GM23338 (cell line): ENCODE measurements around the gene EVX1. TPM values are rescaled to one million over a fixed set of nuclear protein-coding genes. Genes with fewer than 3 reads are reported as not detected.

Source experiments
- ATAC-seq: fragments of 200-7000 bp; cut with Tn5 transposase; 3 replicates; pipeline ENCODE4 v1.9.1; 2020
- DNase-seq: peaks from one replicate; pipeline ENCODE4 v3.0.0-alpha.2; 2015; ENCODE audit warnings: low spot score
- H2AFZ ChIP-seq: fragments of 200-600 bp; sonication (generic); 2 replicates; pipeline ENCODE4 v1.8.0; 2016; ENCODE audit warnings: antibody characterized with exemption, mild to moderate bottlenecking, moderate library complexity
- H3F3A ChIP-seq: fragments of 200-600 bp; sonication (generic); replicated peaks from 2 replicates; pipeline ENCODE4 v1.8.0; 2017; ENCODE audit warnings: antibody characterized with exemption, mixed run types, low read depth
- H3K27ac ChIP-seq: fragments of 200-600 bp; sonication (generic); 2 replicates; pipeline ENCODE4 v1.6.1; 2016; ENCODE audit warnings: low read depth
- H3K27me3 ChIP-seq: fragments of 200-600 bp; sonication (generic); 2 replicates; pipeline ENCODE4 v1.8.0; 2016; ENCODE audit warnings: mild to moderate bottlenecking, mixed run types, moderate library complexity; ENCODE audit not compliant: insufficient read depth
- H3K36me3 ChIP-seq: fragments of 200-600 bp; sonication (generic); 2 replicates; pipeline ENCODE4 v1.8.0; 2016; ENCODE audit warnings: mild to moderate bottlenecking; ENCODE audit not compliant: insufficient read depth
- H3K4me1 ChIP-seq: fragments of 200-600 bp; sonication (generic); 2 replicates; pipeline ENCODE4 v1.8.0; 2016; ENCODE audit warnings: mild to moderate bottlenecking, moderate library complexity; ENCODE audit not compliant: insufficient read depth
- H3K4me2 ChIP-seq: fragments of 200-600 bp; sonication (generic); 2 replicates; pipeline ENCODE4 v1.7.1; 2017; ENCODE audit warnings: mixed run types
- H3K4me3 ChIP-seq: fragments of 200-600 bp; sonication (generic); 2 replicates; pipeline ENCODE4 v1.6.1; 2016; ENCODE audit warnings: mixed run types
- H3K79me2 ChIP-seq: fragments of 200-600 bp; sonication (generic); replicated peaks from 2 replicates; pipeline ENCODE4 v1.8.0; 2017; ENCODE audit warnings: mild to moderate bottlenecking; ENCODE audit not compliant: insufficient read depth
- H3K9me2 ChIP-seq: fragments of 200-600 bp; sonication (generic); 2 replicates; pipeline ENCODE4 v1.8.0; 2017; ENCODE audit not compliant: insufficient read depth
- H4K20me1 ChIP-seq: fragments of 200-600 bp; sonication (generic); replicated peaks from 2 replicates; pipeline ENCODE4 v1.8.0; 2017; ENCODE audit warnings: mild to moderate bottlenecking; ENCODE audit not compliant: insufficient read depth
- H3K27ac Mint-ChIP-seq: 2 replicates; pipeline ENCODE4 v1.8.0; 2020; ENCODE audit warnings: inconsistent platforms, mild to moderate bottlenecking, moderate library complexity, mixed read lengths
- H3K27me3 Mint-ChIP-seq: 3 replicates; pipeline ENCODE4 v1.8.0; 2022; ENCODE audit warnings: low read depth, mild to moderate bottlenecking, moderate library complexity, mixed read lengths, inconsistent platforms; ENCODE audit not compliant: insufficient read depth, poor library complexity
- H3K36me3 Mint-ChIP-seq: 3 replicates; pipeline ENCODE4 v1.8.0; 2021; ENCODE audit warnings: low read depth, mild to moderate bottlenecking, inconsistent platforms, moderate library complexity, mixed read lengths
- H3K4me1 Mint-ChIP-seq: 3 replicates; pipeline ENCODE4 v1.8.0; 2020; ENCODE audit warnings: mild to moderate bottlenecking, inconsistent platforms, mixed read lengths
- H3K4me3 Mint-ChIP-seq: 3 replicates; pipeline ENCODE4 v1.8.0; 2021; ENCODE audit warnings: moderate library complexity, mild to moderate bottlenecking, inconsistent platforms, mixed read lengths
- H3K9me3 Mint-ChIP-seq: 3 replicates; pipeline ENCODE4 v1.8.0; 2020; ENCODE audit warnings: moderate library complexity, mild to moderate bottlenecking, inconsistent platforms, mixed read lengths
- CTCF ChIP-seq, 2 experiments: fragments of 200-600 bp in 1 of 2; sonication (generic) in 1 of 2; conservative IDR thresholded peaks; 2 replicates each; pipeline versions ENCODE4 v1.5.1 to v1.6.1; 2016 to 2017; ENCODE audit warnings: antibody characterized with exemption in 2 of 2, low read depth in 2 of 2, mild to moderate bottlenecking in 2 of 2, moderate library complexity in 1 of 2
- EZH2 ChIP-seq: fragments of 200-600 bp; sonication (generic); IDR thresholded peaks from one replicate; pipeline ENCODE4 v1.8.0; 2017; ENCODE audit warnings: antibody characterized with exemption, mild to moderate bottlenecking, low read depth; ENCODE audit not compliant: unreplicated experiment
- NANOG ChIP-seq: IDR thresholded peaks from 2 replicates; pipeline ENCODE4 v1.6.1; 2016; ENCODE audit warnings: antibody characterized with exemption, borderline replicate concordance
- REST ChIP-seq: IDR thresholded peaks from one replicate; pipeline ENCODE4 v1.6.1; 2018; ENCODE audit warnings: antibody characterized with exemption; ENCODE audit not compliant: unreplicated experiment
- ZNF114 ChIP-seq: fragments of 250-450 bp; sonication (Bioruptor Pico); IDR thresholded peaks from 2 replicates; pipeline ENCODE4 v1.5.0; 2020; ENCODE audit warnings: mild to moderate bottlenecking, moderate library complexity
- ZNF331 ChIP-seq: fragments of 250-450 bp; sonication (Bioruptor Pico); IDR thresholded peaks from 2 replicates; pipeline ENCODE4 v1.5.0; 2020; ENCODE audit warnings: low read depth, mild to moderate bottlenecking, moderate library complexity
- polyA plus RNA-seq: library from polyadenylated mRNA; unstranded; fragments of >200 nt; fragmentation: Nextera tagmentation; extraction: Ambion mirVana; gene quantifications from 2 replicates; pipeline ENCODE4 v1.2.1, GENCODE V29; 2016
- total RNA-seq: library from RNA; depleted of rRNA; stranded (reverse); fragments of >200 nt; shearing (Covaris generic); gene quantifications from 2 replicates; pipeline ENCODE4 v1.2.3, GENCODE V29; 2014
- TF ChIP-seq, protein P1 (sequence below): IDR thresholded peaks from 2 replicates; pipeline ENCODE4 v1.6.1; 2016; ENCODE audit warnings: antibody characterized with exemption

EVX1 gene
- total and polyA plus RNA-seq, 2 experiments from 2014 or later, result not detected

DNA sequence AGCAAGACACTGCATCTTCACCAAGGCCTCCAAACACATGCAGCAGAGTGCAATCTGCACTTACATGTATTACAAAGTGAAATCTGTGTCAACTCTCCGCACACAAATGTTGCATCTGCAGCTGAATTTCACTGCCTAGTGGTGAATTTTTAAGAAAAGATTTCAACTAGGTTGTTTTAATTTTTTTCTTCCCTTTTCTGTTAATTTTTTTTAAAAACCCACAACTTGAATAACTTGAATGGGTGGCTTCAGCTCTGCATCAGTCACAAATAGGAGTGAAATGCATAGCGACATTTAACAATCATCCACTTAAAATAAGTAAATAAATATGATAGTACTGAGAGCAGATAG, 48.6 kb upstream of the EVX1 start:
- no peaks in the 10 kb centered on the region for H3K36me3 ChIP-seq
- H2AFZ ChIP-seq, result no peak overlapping the region
- H3K27ac ChIP-seq, result no peak overlapping the region
- Mint-ChIP-seq H3K4me3 (no peak overlapping the region), H3K27ac (no peak overlapping the region), H3K27me3 (peaks cover 95% of the 10 kb centered on the region), H3K9me3 (no peaks in the 10 kb centered on the region), H3K36me3 (no peaks in the 10 kb centered on the region), H3K4me1 (peaks cover 12% of the 10 kb centered on the region)
- no peak overlapping the region for H3K4me2 ChIP-seq
- H3K4me3 ChIP-seq, result no peak overlapping the region
- H3F3A ChIP-seq, result peaks cover 32% of the 10 kb centered on the region
- DNase-seq, result no peak
- no peak for TF ChIP-seq NANOG
- TF ChIP-seq CTCF (conservative IDR thresholded peaks at IDR 0.05; ENCODE audit: low read depth in 2 of 2), result no peak
- TF ChIP-seq EZH2, result peak; percentile 5
- TF ChIP-seq, protein P1, sequence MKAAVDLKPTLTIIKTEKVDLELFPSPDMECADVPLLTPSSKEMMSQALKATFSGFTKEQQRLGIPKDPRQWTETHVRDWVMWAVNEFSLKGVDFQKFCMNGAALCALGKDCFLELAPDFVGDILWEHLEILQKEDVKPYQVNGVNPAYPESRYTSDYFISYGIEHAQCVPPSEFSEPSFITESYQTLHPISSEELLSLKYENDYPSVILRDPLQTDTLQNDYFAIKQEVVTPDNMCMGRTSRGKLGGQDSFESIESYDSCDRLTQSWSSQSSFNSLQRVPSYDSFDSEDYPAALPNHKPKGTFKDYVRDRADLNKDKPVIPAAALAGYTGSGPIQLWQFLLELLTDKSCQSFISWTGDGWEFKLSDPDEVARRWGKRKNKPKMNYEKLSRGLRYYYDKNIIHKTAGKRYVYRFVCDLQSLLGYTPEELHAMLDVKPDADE, result no peak
- no peak for TF ChIP-seq REST
- no peak for TF ChIP-seq ZNF331 (CRISPR knock-in tag)
- no peak for TF ChIP-seq ZNF114
- peaks cover 100% of the 10 kb centered on the region for H3K27me3 ChIP-seq
- peaks cover 26% of the 10 kb centered on the region for H3K4me1 ChIP-seq
- H4K20me1 ChIP-seq, result peaks cover 33% of the 10 kb centered on the region
- H3K9me2 ChIP-seq, result no peaks in the 10 kb centered on the region
- H3K79me2 ChIP-seq, result no peaks in the 10 kb centered on the region
- ATAC-seq, result no peak

DNA sequence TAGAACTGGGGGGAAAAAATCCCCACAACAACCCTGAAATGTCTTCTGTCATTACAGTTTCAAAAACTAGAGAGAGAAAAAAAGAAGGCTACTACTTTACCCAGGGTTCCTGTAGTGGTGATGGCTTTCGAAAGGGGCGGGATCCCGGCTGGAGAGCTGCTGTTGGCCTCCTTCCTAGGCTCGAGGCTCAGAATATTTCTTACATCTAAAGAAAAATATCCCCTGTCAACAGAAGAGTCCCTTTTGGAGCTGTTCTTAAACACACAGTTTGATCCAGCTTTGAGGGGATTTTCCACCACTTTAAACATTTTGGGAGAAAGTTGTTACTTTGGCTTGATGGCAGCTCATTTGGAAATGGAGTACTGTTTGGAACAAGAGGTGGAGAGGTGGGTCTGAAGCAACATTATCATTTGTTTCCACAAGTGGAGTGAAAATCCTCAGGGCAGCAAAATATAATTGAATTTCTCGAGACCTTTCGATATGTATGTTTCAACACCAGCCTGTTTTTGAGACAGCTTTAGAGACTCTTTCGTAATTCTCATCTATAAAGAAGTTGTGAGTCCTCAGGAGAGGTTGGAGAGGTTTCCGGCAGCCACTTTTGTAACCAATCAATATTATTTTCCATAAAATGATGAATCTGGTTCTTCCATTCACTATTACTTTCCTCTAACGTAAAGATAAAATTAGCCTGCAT, 47.8 kb upstream of the EVX1 start:
- H3K27ac Mint-ChIP-seq, result no peak overlapping the region
- no peak for TF ChIP-seq CTCF (conservative IDR thresholded peaks at IDR 0.05; ENCODE audit: low read depth in 2 of 2)

More for the DNA sequence above, 47.8 kb upstream of the EVX1 start:
- ATAC-seq (no peak), DNase-seq (no peak)
- Mint-ChIP-seq H3K4me3 (no peak overlapping the region), H3K9me3 (no peaks in the 10 kb centered on the region; the same call in 2 of the 3 replicates), H3K36me3 (no peaks in the 10 kb centered on the region), H3K4me1 (peaks cover 9% of the 10 kb centered on the region), H3K27me3 (peaks cover 92% of the 10 kb centered on the region)
- H2AFZ ChIP-seq, result no peak overlapping the region
- peaks cover 29% of the 10 kb centered on the region for H3F3A ChIP-seq
- H3K79me2 ChIP-seq, result no peaks in the 10 kb centered on the region
- H3K36me3 ChIP-seq, result no peaks in the 10 kb centered on the region
- peaks cover 20% of the 10 kb centered on the region for H3K4me1 ChIP-seq
- H3K27ac ChIP-seq, result no peak overlapping the region
- peaks cover 27% of the 10 kb centered on the region for H4K20me1 ChIP-seq
- no peaks in the 10 kb centered on the region for H3K9me2 ChIP-seq
- H3K4me3 ChIP-seq, result no peak overlapping the region
- H3K27me3 ChIP-seq, result peaks cover 98% of the 10 kb centered on the region
- no peak overlapping the region for H3K4me2 ChIP-seq
